ENCODE data around the gene ZGPAT. TPM values are rescaled to one million over a fixed set of nuclear protein-coding genes. Genes with fewer than 3 reads are reported as not detected.

The ZGPAT gene
- total and polyA plus RNA-seq, 9 of the 15 experiments (the other 6 are each of a cell fraction or from before 2014, with no cell fraction given), result 0.14 to 26.6 (median 7.4) TPM

DNA sequence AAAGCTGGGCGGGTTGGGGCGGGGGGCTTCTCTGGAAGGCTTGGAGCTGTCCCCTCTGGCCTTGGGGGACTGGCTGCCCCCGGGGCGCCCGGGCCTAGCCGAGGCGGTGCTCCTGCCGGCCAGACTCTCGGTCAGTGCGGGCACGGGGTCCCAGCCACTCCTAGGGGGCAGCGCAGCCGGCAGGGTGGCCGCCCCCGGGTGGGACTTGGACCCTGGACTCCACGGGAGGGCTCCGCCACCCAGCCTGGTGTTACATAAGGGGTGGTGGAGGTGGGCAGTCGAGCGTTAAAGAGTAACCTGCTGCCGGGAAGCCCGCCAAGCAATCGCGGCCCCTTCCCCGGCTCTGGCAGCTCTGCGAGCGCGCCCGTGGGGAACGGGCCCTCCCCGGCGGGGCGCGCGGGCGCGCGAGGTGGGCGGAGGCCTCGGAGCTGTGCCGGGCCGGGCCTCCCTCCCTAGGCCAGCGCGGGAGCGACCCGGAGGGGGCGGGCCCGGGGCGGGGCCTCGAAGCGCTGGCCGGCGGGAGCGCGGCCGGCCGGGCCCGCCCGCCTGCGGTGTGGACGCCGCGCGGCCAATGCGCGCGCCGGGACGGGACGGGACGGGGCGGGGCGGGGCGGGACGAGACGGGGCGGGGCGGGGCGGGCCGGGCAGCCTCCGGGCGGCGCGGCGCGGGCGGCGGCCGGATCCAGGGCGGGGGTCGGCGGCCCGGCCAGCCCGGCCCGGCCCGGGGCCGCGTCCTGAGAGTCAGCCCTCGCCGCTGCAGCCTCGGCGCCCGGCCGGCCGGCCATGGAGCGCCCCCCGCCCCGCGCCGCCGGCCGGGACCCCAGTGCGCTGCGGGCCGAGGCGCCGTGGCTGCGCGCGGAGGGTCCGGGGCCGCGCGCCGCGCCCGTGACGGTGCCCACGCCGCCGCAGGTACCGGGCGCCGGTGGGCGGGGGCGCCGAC lies 31.6 kb downstream of the ZGPAT start, which contains the start of gene SLC2A4RG (continued):
- TF ChIP-seq, protein P1, sequence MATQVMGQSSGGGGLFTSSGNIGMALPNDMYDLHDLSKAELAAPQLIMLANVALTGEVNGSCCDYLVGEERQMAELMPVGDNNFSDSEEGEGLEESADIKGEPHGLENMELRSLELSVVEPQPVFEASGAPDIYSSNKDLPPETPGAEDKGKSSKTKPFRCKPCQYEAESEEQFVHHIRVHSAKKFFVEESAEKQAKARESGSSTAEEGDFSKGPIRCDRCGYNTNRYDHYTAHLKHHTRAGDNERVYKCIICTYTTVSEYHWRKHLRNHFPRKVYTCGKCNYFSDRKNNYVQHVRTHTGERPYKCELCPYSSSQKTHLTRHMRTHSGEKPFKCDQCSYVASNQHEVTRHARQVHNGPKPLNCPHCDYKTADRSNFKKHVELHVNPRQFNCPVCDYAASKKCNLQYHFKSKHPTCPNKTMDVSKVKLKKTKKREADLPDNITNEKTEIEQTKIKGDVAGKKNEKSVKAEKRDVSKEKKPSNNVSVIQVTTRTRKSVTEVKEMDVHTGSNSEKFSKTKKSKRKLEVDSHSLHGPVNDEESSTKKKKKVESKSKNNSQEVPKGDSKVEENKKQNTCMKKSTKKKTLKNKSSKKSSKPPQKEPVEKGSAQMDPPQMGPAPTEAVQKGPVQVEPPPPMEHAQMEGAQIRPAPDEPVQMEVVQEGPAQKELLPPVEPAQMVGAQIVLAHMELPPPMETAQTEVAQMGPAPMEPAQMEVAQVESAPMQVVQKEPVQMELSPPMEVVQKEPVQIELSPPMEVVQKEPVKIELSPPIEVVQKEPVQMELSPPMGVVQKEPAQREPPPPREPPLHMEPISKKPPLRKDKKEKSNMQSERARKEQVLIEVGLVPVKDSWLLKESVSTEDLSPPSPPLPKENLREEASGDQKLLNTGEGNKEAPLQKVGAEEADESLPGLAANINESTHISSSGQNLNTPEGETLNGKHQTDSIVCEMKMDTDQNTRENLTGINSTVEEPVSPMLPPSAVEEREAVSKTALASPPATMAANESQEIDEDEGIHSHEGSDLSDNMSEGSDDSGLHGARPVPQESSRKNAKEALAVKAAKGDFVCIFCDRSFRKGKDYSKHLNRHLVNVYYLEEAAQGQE (IDR thresholded peaks at IDR 0.05; ENCODE audit: borderline replicate concordance), result no peak
- TF ChIP-seq, protein P1 (CRISPR knock-in tag; IDR thresholded peaks at IDR 0.05; ENCODE audit: low read depth), result 0 out of 2 replicates have a peak, but pooled peaks have one; percentile 34
- TF ChIP-seq U2AF1 (optimal IDR thresholded peaks at IDR 0.05; ENCODE audit: low read depth, low read length) (peak; percentile 24), CCNT2 (IDR thresholded peaks at IDR 0.05; ENCODE audit: borderline replicate concordance, extremely low read depth, insufficient read length, low read depth, low read length) (peak; percentile 53), CXXC5 (CRISPR knock-in tag; IDR thresholded peaks at IDR 0.05) (no peak; the same call in 1 of the 2 replicates), HNRNPL (IDR thresholded peaks at IDR 0.05; ENCODE audit: low read depth, low read length) (0 out of 2 replicates have a peak, but pooled peaks have one; percentile 1), NCOA2 (IDR thresholded peaks at IDR 0.05; ENCODE audit: partially characterized antibody in 2 of 2) (no peak), COPS2 (conservative IDR thresholded peaks at IDR 0.05) (no peak), ERF (CRISPR knock-in tag; IDR thresholded peaks at IDR 0.05) (peak; percentile 45; the same call in 1 of the 2 replicates), ZNF146 (CRISPR knock-in tag; IDR thresholded peaks at IDR 0.05; ENCODE audit: unreplicated experiment) (no peak), ZNF197 (CRISPR knock-in tag; IDR thresholded peaks at IDR 0.05; ENCODE audit: low read depth) (peak; percentile 62; the same call in 1 of the 2 replicates), FOXM1 (IDR thresholded peaks at IDR 0.05; ENCODE audit: low read depth) (no peak), FOXM1 (CRISPR knock-in tag; IDR thresholded peaks at IDR 0.05; ENCODE audit: low read depth) (0 out of 2 replicates have a peak, but pooled peaks have one; percentile 59), ZNF134 (CRISPR knock-in tag; conservative IDR thresholded peaks at IDR 0.05) (no peak)
- TF ChIP-seq, protein P2, sequence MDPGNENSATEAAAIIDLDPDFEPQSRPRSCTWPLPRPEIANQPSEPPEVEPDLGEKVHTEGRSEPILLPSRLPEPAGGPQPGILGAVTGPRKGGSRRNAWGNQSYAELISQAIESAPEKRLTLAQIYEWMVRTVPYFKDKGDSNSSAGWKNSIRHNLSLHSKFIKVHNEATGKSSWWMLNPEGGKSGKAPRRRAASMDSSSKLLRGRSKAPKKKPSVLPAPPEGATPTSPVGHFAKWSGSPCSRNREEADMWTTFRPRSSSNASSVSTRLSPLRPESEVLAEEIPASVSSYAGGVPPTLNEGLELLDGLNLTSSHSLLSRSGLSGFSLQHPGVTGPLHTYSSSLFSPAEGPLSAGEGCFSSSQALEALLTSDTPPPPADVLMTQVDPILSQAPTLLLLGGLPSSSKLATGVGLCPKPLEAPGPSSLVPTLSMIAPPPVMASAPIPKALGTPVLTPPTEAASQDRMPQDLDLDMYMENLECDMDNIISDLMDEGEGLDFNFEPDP (CRISPR knock-in tag; IDR thresholded peaks at IDR 0.05), result no peak
